ENCODE results near the gene ZAP70.

- TF ChIP-seq POLR2A (IDR thresholded peaks at IDR 0.05; ENCODE audit: low read length) = no peak
- TF ChIP-seq GATA1 (IDR thresholded peaks at IDR 0.05; ENCODE audit: low read depth, low read length) = no peak
These were observed 32.2 kb downstream of the ZAP70 start for GRCh38 chr2:97745474-97746174.
